GM12878 (cell line): Measurements from ENCODE around the gene ZNF771. TPM values are rescaled to one million over a fixed set of nuclear protein-coding genes. Genes with fewer than 3 reads are reported as not detected.

Experiments used
- E2F8 ChIP-seq: fragments of 450-650 bp; IDR thresholded peaks from 2 replicates; pipeline ENCODE4 v1.6.1; 2018; ENCODE audit warnings: mild to moderate bottlenecking, low read depth, moderate library complexity; ENCODE audit not compliant: partially characterized antibody
- HDGF ChIP-seq: fragments of 450-650 bp; IDR thresholded peaks from 2 replicates; pipeline ENCODE4 v1.6.1; 2016; ENCODE audit warnings: antibody characterized with exemption
- LARP7 ChIP-seq: fragments of 450-650 bp; IDR thresholded peaks from 2 replicates; pipeline ENCODE4 v1.6.1; 2017; ENCODE audit warnings: mild to moderate bottlenecking
- MAX ChIP-seq: IDR thresholded peaks from 2 replicates; pipeline ENCODE4 v1.6.1; 2012; ENCODE audit warnings: low read depth, low read length, improper control_type of control experiment
- MEF2B ChIP-seq: fragments of 450-650 bp; IDR thresholded peaks from 2 replicates; pipeline ENCODE4 v1.6.1; 2018; ENCODE audit warnings: mild to moderate bottlenecking, moderate library complexity; ENCODE audit not compliant: partially characterized antibody, poor library complexity, severe bottlenecking
- MLLT1 ChIP-seq: fragments of 450-650 bp; IDR thresholded peaks from 2 replicates; pipeline ENCODE4 v1.6.1; 2016; ENCODE audit warnings: mild to moderate bottlenecking
- MYB ChIP-seq: fragments of 150-350 bp; IDR thresholded peaks from 2 replicates; pipeline ENCODE4 v1.6.1; 2014; ENCODE audit warnings: mild to moderate bottlenecking, low read depth, low read length, borderline replicate concordance
- MYC ChIP-seq: IDR thresholded peaks from 2 replicates; pipeline ENCODE4 v1.6.1; 2011; ENCODE audit warnings: mild to moderate bottlenecking, low read length, moderate library complexity, inconsistent platforms; ENCODE audit not compliant: insufficient read depth, insufficient replicate concordance, insufficient read length, severe bottlenecking
- NBN ChIP-seq: fragments of 450-650 bp; IDR thresholded peaks from 2 replicates; pipeline ENCODE4 v1.6.1; 2016
- NFXL1 ChIP-seq: fragments of 450-650 bp; IDR thresholded peaks from 2 replicates; pipeline ENCODE4 v1.6.1; 2017; ENCODE audit warnings: antibody characterized with exemption, mild to moderate bottlenecking, borderline replicate concordance
- NFYB ChIP-seq: IDR thresholded peaks from 2 replicates; pipeline ENCODE4 v1.6.1; 2011; ENCODE audit warnings: low read depth, mild to moderate bottlenecking, low read length, improper control_type of control experiment, moderate library complexity; ENCODE audit not compliant: insufficient read depth
- POLR2AphosphoS2 ChIP-seq: IDR thresholded peaks from 2 replicates; pipeline ENCODE4 v1.6.1; 2011; ENCODE audit warnings: low read depth, mild to moderate bottlenecking, low read length, improper control_type of control experiment, moderate library complexity
- RB1 ChIP-seq: fragments of 450-650 bp; formaldehyde crosslinking; IDR thresholded peaks from 2 replicates; pipeline ENCODE4 v1.6.1; 2017; ENCODE audit warnings: mild to moderate bottlenecking, borderline replicate concordance
- RELB ChIP-seq: fragments of 450-650 bp; IDR thresholded peaks from 2 replicates; pipeline ENCODE4 v1.6.1; 2017; ENCODE audit warnings: low read depth, mild to moderate bottlenecking, moderate library complexity
- RUNX3 ChIP-seq: IDR thresholded peaks from 2 replicates; pipeline ENCODE4 v1.6.1; 2012; ENCODE audit warnings: low read length, inconsistent platforms
- SP1 ChIP-seq: IDR thresholded peaks from one replicate; pipeline ENCODE4 v1.6.1; 2011; ENCODE audit warnings: low read depth, low read length
- SUPT20H ChIP-seq: IDR thresholded peaks from 2 replicates; pipeline ENCODE4 v1.6.1; 2011; ENCODE audit warnings: low read depth, mild to moderate bottlenecking, low read length, moderate library complexity, borderline replicate concordance; ENCODE audit not compliant: control insufficient read depth
- WRNIP1 ChIP-seq: IDR thresholded peaks from 2 replicates; pipeline ENCODE4 v1.6.1; 2011; ENCODE audit warnings: low read depth, low read length, improper control_type of control experiment, borderline replicate concordance
- polyA plus RNA-seq, 11 experiments: library from polyadenylated mRNA; depleted of rRNA in 4 of 11; unstranded in 6 of 11; stranded (reverse) in 5 of 11; fragments of >200 nt; fragmentation: Nextera tagmentation in 4 of 11; fragmentation: Illumina TruSeq in 1 of 11; extraction: Ambion mirVana in 4 of 11; extraction: Trizol in 1 of 11; gene quantifications; 1 replicate in 1 of 11; 2 replicates in 10 of 11; pipeline versions ENCODE4 v1.2.1 to v1.2.3, GENCODE V29; 2011 to 2016; ENCODE audit warnings: inconsistent platforms in 2 of 11, missing spikeins in 2 of 11, low read depth in 1 of 11
- total RNA-seq, 4 experiments: library from RNA; depleted of rRNA in 3 of 4; stranded (reverse); fragments of >200 nt in 3 of 4; fragmentation: Illumina TruSeq in 1 of 4; extraction: Trizol in 1 of 4; gene quantifications; 2 replicates each; pipeline versions ENCODE4 v1.2.1 to v1.2.3, GENCODE V29; 2013 to 2021

Gene ZNF771
- total and polyA plus RNA-seq, 10 of the 15 experiments (the other 5 are each of a cell fraction or from before 2014, with no cell fraction given), result 0.98 to 7.6 (median 3.7) TPM

GRCh38 chr16:30378236-30379157, 28.9 kb upstream of the ZNF771 start (continued):
- TF ChIP-seq E2F8 (peak; percentile 49), NBN (peak; percentile 49; the same call in 1 of the 2 replicates), RELB (peak; percentile 49), SP1 (peak; percentile 47), POLR2AphosphoS2 (peak; percentile 29; the same call in 1 of the 2 replicates), NFXL1 (no peak), LARP7 (peak; percentile 16; the same call in 1 of the 2 replicates), MYC (no peak), SUPT20H (no peak), MAX (0 out of 2 replicates have a peak, but pooled peaks have one; percentile 15), NFYB (0 out of 2 replicates have a peak, but pooled peaks have one; percentile 43), MLLT1 (no peak; the same call in 1 of the 2 replicates), HDGF (peak; percentile 95), MYB (no peak), WRNIP1 (no peak), RUNX3 (peak; percentile 21; the same call in 1 of the 2 replicates), MEF2B (peak; percentile 88), RB1 (peak; percentile 86; the same call in 1 of the 2 replicates)
